Measurements from ENCODE around the gene RGS1. TPM values are rescaled to one million over a fixed set of nuclear protein-coding genes. Genes with fewer than 3 reads are reported as not detected.

The RGS1 gene
- total RNA-seq, 2 donors from 2014 or later, result 64.7 to 151 TPM

DNA sequence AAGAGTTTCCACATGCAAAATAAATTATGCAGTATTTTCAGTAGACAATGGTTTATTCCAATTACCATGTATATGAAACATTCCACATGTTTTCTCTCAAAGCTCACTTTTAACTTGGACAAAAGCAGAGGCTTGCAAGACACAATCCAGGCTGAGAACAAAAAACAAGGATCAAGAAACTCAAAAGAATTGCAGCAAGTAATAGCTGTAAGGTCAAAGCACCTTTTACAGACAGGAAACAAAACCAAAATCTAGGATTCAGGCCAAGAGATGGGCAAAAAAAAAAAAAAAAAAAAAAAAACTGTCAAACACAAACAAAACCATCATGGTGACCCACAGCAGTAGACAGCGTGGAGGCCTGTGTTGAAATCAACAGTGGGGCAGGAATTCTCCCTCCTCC, 9.3 kb downstream of the RGS1 start:
- Mint-ChIP-seq H3K4me1 (no peaks in the 10 kb centered on the region), H3K27ac (no peak overlapping the region), H3K9me3 (no peaks in the 10 kb centered on the region), H3K4me3 (no peak overlapping the region), H3K36me3 (ENCODE audit: low read depth) (peaks cover 9% of the 10 kb centered on the region), H3K27me3 (no peaks in the 10 kb centered on the region)
- no peak for ATAC-seq (replicated peaks)

GRCh38 chr1:192587386-192588266, 12.1 kb downstream of the RGS1 start:
- Mint-ChIP-seq H3K36me3 (ENCODE audit: low read depth) (no peaks in the 10 kb centered on the region), H3K9me3 (no peaks in the 10 kb centered on the region), H3K27ac (no peak overlapping the region), H3K4me1 (no peaks in the 10 kb centered on the region), H3K27me3 (no peaks in the 10 kb centered on the region), H3K4me3 (no peak overlapping the region)
- ATAC-seq (replicated peaks), result peak; percentile 52

- Mint-ChIP-seq H3K27me3 (no peaks in the 10 kb centered on the region), H3K4me1 (no peaks in the 10 kb centered on the region), H3K36me3 (ENCODE audit: low read depth) (no peaks in the 10 kb centered on the region), H3K27ac (no peak overlapping the region), H3K4me3 (no peak overlapping the region), H3K9me3 (no peaks in the 10 kb centered on the region)
- no peak for ATAC-seq (replicated peaks)
These were observed 13.0 kb downstream of the RGS1 start for GRCh38 chr1:192588546-192588945.

DNA sequence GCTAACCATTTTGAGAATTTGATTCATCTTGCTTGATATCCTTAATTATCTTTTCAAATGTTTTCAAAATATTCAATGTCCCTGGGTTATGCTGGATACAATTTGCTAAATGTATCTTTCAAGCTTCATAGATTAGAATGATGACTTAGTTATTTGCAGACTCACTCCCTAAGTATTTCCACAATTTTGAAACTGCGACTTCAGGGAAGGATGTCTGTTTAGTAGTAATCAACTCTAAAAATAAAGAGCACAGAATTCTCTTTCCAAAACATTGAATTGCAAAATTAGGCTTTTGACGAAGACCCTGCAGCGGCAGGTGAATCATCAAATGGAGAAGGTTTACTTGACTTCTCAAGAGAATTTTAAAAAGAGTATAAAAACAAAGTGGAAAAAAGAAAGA, 14.2 kb downstream of the RGS1 start:
- Mint-ChIP-seq H3K27me3 (no peaks in the 10 kb centered on the region), H3K4me1 (no peaks in the 10 kb centered on the region), H3K9me3 (no peaks in the 10 kb centered on the region), H3K36me3 (ENCODE audit: low read depth) (no peaks in the 10 kb centered on the region), H3K27ac (no peak overlapping the region), H3K4me3 (no peak overlapping the region)
- no peak for ATAC-seq (replicated peaks)

DNA sequence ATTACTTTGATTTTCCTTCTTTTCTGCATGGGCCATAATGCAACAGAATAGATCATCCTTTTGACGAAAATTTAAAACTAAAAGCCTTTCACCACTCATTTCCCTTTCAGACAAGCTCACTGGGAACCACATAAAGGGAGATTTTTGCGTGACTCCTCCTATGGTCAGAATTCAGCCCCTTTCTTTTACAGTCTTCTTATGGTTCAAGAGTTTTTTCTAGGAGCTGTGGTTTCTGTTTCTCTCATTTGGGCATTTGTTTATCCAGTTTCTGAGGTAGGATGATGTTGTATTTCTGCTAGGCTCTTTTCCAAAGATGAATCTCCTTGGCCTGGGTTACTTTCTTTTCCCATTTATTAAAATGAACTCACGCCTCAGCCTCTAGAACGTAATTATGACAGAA, 16.9 kb downstream of the RGS1 start:
- H3K9me3 Mint-ChIP-seq, result no peaks in the 10 kb centered on the region
- no peak overlapping the region for H3K4me3 Mint-ChIP-seq
- no peak overlapping the region for H3K27ac Mint-ChIP-seq
- H3K36me3 Mint-ChIP-seq (ENCODE audit: low read depth), result no peaks in the 10 kb centered on the region
- H3K27me3 Mint-ChIP-seq, result peaks cover 3% of the 10 kb centered on the region
- ATAC-seq (replicated peaks), result peak; percentile 38
- no peaks in the 10 kb centered on the region for H3K4me1 Mint-ChIP-seq

GRCh38 chr1:192592981-192593708, 17.6 kb downstream of the RGS1 start:
- Mint-ChIP-seq H3K27me3 (peaks cover 3% of the 10 kb centered on the region), H3K36me3 (ENCODE audit: low read depth) (no peaks in the 10 kb centered on the region), H3K4me3 (no peak overlapping the region), H3K9me3 (no peaks in the 10 kb centered on the region), H3K4me1 (no peaks in the 10 kb centered on the region), H3K27ac (no peak overlapping the region)
- ATAC-seq (replicated peaks), result no peak

DNA sequence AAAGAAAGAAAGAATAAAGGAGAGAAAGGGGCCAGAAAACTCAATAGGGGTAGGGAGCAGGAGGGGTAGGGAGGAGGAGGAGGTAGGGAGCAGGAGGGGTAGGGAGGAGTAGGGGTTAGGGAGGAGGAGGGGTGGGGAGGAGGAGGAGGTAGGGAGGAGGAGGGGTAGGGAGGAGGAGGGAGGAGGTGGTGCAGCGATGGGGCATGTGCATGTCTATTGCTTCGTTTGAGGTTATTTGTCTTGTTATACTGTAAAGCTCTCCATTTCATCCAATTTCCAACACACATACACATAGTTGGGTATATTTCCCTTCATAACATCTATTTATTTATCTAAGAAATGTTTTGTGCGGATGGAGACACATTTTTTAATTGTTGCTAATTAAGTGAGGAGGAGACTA, 19.7 kb downstream of the RGS1 start:
- no peak for ATAC-seq (replicated peaks)
- no peak overlapping the region for H3K4me3 Mint-ChIP-seq

DNA sequence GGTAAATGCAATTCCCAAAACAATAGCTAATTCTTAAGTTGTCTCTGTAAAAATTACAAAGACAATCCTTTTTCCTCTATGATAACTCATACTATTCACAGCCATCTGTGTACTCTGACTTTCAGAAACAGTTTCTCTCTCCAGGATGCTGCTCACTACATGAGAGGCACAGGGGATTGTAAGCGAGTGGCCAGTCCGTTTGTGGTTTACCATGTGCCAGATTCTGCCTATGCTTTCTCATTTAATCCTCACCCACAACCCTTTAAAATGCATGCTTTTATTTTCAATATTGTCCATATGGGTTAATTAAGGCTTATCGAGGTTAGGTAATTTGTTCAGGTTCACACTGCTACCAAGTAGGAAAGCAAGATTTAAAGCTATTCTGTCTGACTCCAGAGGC, 23.0 kb downstream of the RGS1 start:
- H3K4me1 Mint-ChIP-seq, result no peaks in the 10 kb centered on the region
- no peak overlapping the region for H3K27ac Mint-ChIP-seq
- ATAC-seq (replicated peaks), result no peak
- H3K9me3 Mint-ChIP-seq, result no peaks in the 10 kb centered on the region
- no peak overlapping the region for H3K4me3 Mint-ChIP-seq
- peaks cover 3% of the 10 kb centered on the region for H3K27me3 Mint-ChIP-seq
- H3K36me3 Mint-ChIP-seq (ENCODE audit: low read depth), result no peaks in the 10 kb centered on the region

More for the DNA sequence above, 19.7 kb downstream of the RGS1 start:
- Mint-ChIP-seq H3K4me1 (no peaks in the 10 kb centered on the region), H3K27ac (no peak overlapping the region), H3K27me3 (peaks cover 3% of the 10 kb centered on the region), H3K9me3 (no peaks in the 10 kb centered on the region), H3K36me3 (ENCODE audit: low read depth) (no peaks in the 10 kb centered on the region)

- Mint-ChIP-seq H3K4me1 (no peaks in the 10 kb centered on the region), H3K27me3 (no peaks in the 10 kb centered on the region), H3K27ac (no peak overlapping the region), H3K9me3 (no peaks in the 10 kb centered on the region), H3K4me3 (no peak overlapping the region), H3K36me3 (ENCODE audit: low read depth) (no peaks in the 10 kb centered on the region)
- peak; percentile 51 for ATAC-seq (replicated peaks)
These were observed 24.7 kb downstream of the RGS1 start for GRCh38 chr1:192600275-192600674.

- Mint-ChIP-seq H3K9me3 (no peaks in the 10 kb centered on the region), H3K27ac (peak overlapping the region; percentile 42), H3K4me1 (no peaks in the 10 kb centered on the region), H3K4me3 (no peak overlapping the region), H3K36me3 (ENCODE audit: low read depth) (no peaks in the 10 kb centered on the region), H3K27me3 (no peaks in the 10 kb centered on the region)
- peak; percentile 81 for ATAC-seq (replicated peaks)
These were observed 25.6 kb downstream of the RGS1 start for GRCh38 chr1:192601143-192601542.

- peak; percentile 59 for ATAC-seq (replicated peaks)
- Mint-ChIP-seq H3K9me3 (no peaks in the 10 kb centered on the region), H3K4me1 (no peaks in the 10 kb centered on the region), H3K27me3 (no peaks in the 10 kb centered on the region), H3K4me3 (no peak overlapping the region), H3K27ac (peak overlapping the region; percentile 42), H3K36me3 (ENCODE audit: low read depth) (no peaks in the 10 kb centered on the region)
These were observed 26.0 kb downstream of the RGS1 start for GRCh38 chr1:192601567-192601966.

DNA sequence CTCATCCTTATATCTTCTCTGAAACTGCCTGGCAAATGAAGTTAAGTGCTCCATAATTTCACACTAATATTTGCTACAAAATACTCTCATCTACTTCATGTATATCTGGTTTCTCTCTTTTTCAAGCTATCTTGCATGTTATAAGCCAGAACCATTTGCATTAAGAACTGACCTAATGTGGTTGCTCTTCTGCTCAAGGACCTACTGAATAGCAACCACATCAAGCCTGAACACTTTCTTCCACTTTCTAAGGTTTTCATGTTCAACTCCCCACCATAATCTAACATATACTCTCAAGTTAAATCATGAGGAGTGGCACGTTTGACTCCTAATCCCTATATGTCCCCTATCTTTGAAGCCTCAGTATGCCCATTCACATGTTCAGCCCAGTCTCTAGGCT, 27.2 kb downstream of the RGS1 start:
- Mint-ChIP-seq H3K27me3 (no peaks in the 10 kb centered on the region), H3K4me3 (no peak overlapping the region), H3K4me1 (no peaks in the 10 kb centered on the region), H3K36me3 (ENCODE audit: low read depth) (no peaks in the 10 kb centered on the region), H3K27ac (no peak overlapping the region), H3K9me3 (no peaks in the 10 kb centered on the region)
- no peak for ATAC-seq (replicated peaks)

GRCh38 chr1:192603218-192603787, 27.7 kb downstream of the RGS1 start:
- no peaks in the 10 kb centered on the region for H3K27me3 Mint-ChIP-seq

GRCh38 chr1:192604979-192605620, 29.5 kb downstream of the RGS1 start:
- no peak overlapping the region for H3K27ac Mint-ChIP-seq
- H3K4me1 Mint-ChIP-seq, result peaks cover 12% of the 10 kb centered on the region
- no peak overlapping the region for H3K4me3 Mint-ChIP-seq
- H3K36me3 Mint-ChIP-seq (ENCODE audit: low read depth), result no peaks in the 10 kb centered on the region
- no peak for ATAC-seq (replicated peaks)
- no peaks in the 10 kb centered on the region for H3K27me3 Mint-ChIP-seq
- H3K9me3 Mint-ChIP-seq, result no peaks in the 10 kb centered on the region

More at GRCh38 chr1:192603218-192603787, 27.7 kb downstream of the RGS1 start:
- H3K4me1 Mint-ChIP-seq, result no peaks in the 10 kb centered on the region
- H3K36me3 Mint-ChIP-seq (ENCODE audit: low read depth), result no peaks in the 10 kb centered on the region
- H3K27ac Mint-ChIP-seq, result no peak overlapping the region
- ATAC-seq (replicated peaks), result no peak
- no peaks in the 10 kb centered on the region for H3K9me3 Mint-ChIP-seq
- H3K4me3 Mint-ChIP-seq, result no peak overlapping the region
